HepG2 (cell line): ENCODE measurements around the gene CYP2W1. TPM values are rescaled to one million over a fixed set of nuclear protein-coding genes. Genes with fewer than 3 reads are reported as not detected.

Experiments
- ELF4 ChIP-seq: sonication (generic); formaldehyde crosslinking; IDR thresholded peaks from 2 replicates; pipeline ENCODE4 v1.5.0; 2020; ENCODE audit warnings: missing genetic modification reagents, mild to moderate bottlenecking, moderate library complexity, borderline replicate concordance
- HIVEP1 ChIP-seq: sonication (generic); formaldehyde crosslinking; IDR thresholded peaks from 2 replicates; pipeline ENCODE4 v1.4.0; 2020; ENCODE audit warnings: mild to moderate bottlenecking, missing genetic modification reagents
- NRL ChIP-seq: sonication (generic); formaldehyde crosslinking; IDR thresholded peaks from 2 replicates; pipeline ENCODE4 v1.5.0; 2020; ENCODE audit warnings: missing genetic modification reagents, mild to moderate bottlenecking, moderate library complexity, borderline replicate concordance
- RORA ChIP-seq: sonication (generic); formaldehyde crosslinking; IDR thresholded peaks from 2 replicates; pipeline ENCODE4 v1.5.0; 2020; ENCODE audit warnings: mild to moderate bottlenecking, missing genetic modification reagents, moderate library complexity
- RXRA ChIP-seq: sonication (generic); formaldehyde crosslinking; IDR thresholded peaks from 2 replicates; pipeline ENCODE4 v1.5.1; 2020; ENCODE audit warnings: missing genetic modification reagents
- SALL2 ChIP-seq: sonication (generic); formaldehyde crosslinking; IDR thresholded peaks from 2 replicates; pipeline ENCODE4 v1.8.1; 2023; ENCODE audit warnings: mild to moderate bottlenecking, missing genetic modification reagents, inconsistent platforms
- ZFX ChIP-seq: sonication (generic); formaldehyde crosslinking; IDR thresholded peaks from 2 replicates; pipeline ENCODE4 v1.4.0; 2020; ENCODE audit warnings: mild to moderate bottlenecking, low read depth, missing genetic modification reagents, moderate library complexity
- ZNF274 ChIP-seq: sonication (generic); formaldehyde crosslinking; IDR thresholded peaks from 2 replicates; pipeline ENCODE4 v1.5.1; 2020; ENCODE audit warnings: mild to moderate bottlenecking, missing genetic modification reagents
- ZNF720 ChIP-seq: sonication (generic); formaldehyde crosslinking; IDR thresholded peaks from 2 replicates; pipeline ENCODE4 v1.4.0; 2020; ENCODE audit warnings: missing genetic modification reagents
- polyA plus RNA-seq, 8 experiments: library from polyadenylated mRNA; depleted of rRNA in 3 of 8; stranded (reverse) in 7 of 8; unstranded in 1 of 8; fragments of >200 nt; fragmentation: Illumina TruSeq in 4 of 8; extraction: Trizol in 4 of 8; gene quantifications; 2 replicates each; pipeline versions ENCODE4 v1.2.1 to v1.2.3, GENCODE V29; 2011 to 2016; ENCODE audit warnings: low read depth in 4 of 8, missing spikeins in 1 of 8, mixed read lengths in 1 of 8; ENCODE audit not compliant: insufficient read depth in 1 of 8
- total RNA-seq, 5 experiments: library from RNA; depleted of rRNA; stranded (reverse); fragments of >200 nt; fragmentation: Illumina TruSeq; extraction: Trizol; gene quantifications; 2 replicates each; pipeline ENCODE4 v1.2.3, GENCODE V29; 2016; ENCODE audit warnings: low read depth in 1 of 5
- TF ChIP-seq, protein P1 (sequence below): sonication (generic); formaldehyde crosslinking; IDR thresholded peaks from 2 replicates; pipeline ENCODE4 v1.5.1; 2020; ENCODE audit warnings: mild to moderate bottlenecking, missing genetic modification reagents, moderate library complexity
- TF ChIP-seq, protein P2 (sequence below): sonication (generic); formaldehyde crosslinking; IDR thresholded peaks from 2 replicates; pipeline ENCODE4 v1.9.0; 2022; ENCODE audit warnings: missing genetic modification reagents, mild to moderate bottlenecking, borderline replicate concordance
- TF ChIP-seq, protein P3 (sequence below): sonication (generic); formaldehyde crosslinking; IDR thresholded peaks from 2 replicates; pipeline ENCODE4 v1.4.0; 2020; ENCODE audit warnings: missing genetic modification reagents, borderline replicate concordance
- TF ChIP-seq, protein P4 (sequence below): IDR thresholded peaks from 2 replicates; pipeline ENCODE4 v1.6.1; 2016; ENCODE audit warnings: low read depth
- TF ChIP-seq, protein P5 (sequence below): sonication (generic); formaldehyde crosslinking; IDR thresholded peaks from 2 replicates; pipeline ENCODE4 v1.4.0; 2020; ENCODE audit warnings: missing genetic modification reagents

CYP2W1 gene
- total and polyA plus RNA-seq, 2 of the 13 experiments (the other 11 are each of a cell fraction or from before 2014, with no cell fraction given): 19.5 to 31.7 TPM

DNA sequence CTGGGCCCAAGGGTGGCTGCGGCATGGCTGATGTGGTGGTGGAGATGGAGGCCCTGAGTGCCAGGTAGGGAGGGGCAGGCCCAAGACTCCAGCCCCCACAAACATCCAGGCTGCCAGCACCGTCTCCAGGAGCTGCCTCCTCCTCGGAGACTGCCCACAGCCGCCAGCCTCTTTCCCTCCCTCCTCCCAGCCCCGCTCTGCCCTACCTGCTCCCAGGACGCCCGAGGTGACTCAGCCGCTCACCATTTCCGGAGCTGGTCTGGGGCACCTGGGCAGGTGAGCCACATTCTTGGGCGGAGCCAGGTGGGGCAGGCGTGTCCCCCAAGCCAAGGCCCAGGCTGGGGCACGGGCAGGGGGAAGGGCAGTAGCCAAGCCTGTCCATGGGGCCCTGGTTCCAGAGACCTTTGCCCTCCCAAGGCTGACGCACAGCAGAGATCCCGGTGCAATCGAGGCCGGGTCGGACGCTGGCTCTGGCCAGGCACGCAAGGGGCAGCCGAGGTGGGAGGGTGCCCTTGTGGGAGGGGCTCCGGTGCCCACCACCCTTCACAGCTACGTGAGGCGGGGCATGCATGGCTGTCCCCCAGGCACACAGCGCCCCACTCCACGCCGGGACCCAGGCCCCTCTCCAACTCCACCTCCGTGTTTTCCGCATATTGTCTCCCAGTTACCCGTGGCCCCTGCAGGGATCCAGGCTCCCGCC, 37.3 kb upstream of the CYP2W1 start (continued):
- TF ChIP-seq RORA (CRISPR knock-in tag): no peak
- TF ChIP-seq, protein P1, sequence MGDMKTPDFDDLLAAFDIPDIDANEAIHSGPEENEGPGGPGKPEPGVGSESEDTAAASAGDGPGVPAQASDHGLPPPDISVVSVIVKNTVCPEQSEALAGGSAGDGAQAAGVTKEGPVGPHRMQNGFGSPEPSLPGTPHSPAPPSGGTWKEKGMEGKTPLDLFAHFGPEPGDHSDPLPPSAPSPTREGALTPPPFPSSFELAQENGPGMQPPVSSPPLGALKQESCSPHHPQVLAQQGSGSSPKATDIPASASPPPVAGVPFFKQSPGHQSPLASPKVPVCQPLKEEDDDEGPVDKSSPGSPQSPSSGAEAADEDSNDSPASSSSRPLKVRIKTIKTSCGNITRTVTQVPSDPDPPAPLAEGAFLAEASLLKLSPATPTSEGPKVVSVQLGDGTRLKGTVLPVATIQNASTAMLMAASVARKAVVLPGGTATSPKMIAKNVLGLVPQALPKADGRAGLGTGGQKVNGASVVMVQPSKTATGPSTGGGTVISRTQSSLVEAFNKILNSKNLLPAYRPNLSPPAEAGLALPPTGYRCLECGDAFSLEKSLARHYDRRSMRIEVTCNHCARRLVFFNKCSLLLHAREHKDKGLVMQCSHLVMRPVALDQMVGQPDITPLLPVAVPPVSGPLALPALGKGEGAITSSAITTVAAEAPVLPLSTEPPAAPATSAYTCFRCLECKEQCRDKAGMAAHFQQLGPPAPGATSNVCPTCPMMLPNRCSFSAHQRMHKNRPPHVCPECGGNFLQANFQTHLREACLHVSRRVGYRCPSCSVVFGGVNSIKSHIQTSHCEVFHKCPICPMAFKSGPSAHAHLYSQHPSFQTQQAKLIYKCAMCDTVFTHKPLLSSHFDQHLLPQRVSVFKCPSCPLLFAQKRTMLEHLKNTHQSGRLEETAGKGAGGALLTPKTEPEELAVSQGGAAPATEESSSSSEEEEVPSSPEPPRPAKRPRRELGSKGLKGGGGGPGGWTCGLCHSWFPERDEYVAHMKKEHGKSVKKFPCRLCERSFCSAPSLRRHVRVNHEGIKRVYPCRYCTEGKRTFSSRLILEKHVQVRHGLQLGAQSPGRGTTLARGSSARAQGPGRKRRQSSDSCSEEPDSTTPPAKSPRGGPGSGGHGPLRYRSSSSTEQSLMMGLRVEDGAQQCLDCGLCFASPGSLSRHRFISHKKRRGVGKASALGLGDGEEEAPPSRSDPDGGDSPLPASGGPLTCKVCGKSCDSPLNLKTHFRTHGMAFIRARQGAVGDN (CRISPR knock-in tag): peak; percentile 84
- TF ChIP-seq, protein P2, sequence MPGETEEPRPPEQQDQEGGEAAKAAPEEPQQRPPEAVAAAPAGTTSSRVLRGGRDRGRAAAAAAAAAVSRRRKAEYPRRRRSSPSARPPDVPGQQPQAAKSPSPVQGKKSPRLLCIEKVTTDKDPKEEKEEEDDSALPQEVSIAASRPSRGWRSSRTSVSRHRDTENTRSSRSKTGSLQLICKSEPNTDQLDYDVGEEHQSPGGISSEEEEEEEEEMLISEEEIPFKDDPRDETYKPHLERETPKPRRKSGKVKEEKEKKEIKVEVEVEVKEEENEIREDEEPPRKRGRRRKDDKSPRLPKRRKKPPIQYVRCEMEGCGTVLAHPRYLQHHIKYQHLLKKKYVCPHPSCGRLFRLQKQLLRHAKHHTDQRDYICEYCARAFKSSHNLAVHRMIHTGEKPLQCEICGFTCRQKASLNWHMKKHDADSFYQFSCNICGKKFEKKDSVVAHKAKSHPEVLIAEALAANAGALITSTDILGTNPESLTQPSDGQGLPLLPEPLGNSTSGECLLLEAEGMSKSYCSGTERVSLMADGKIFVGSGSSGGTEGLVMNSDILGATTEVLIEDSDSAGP (CRISPR knock-in tag): peak; percentile 67; the same call in 1 of the 2 replicates
- no peak for TF ChIP-seq HIVEP1 (CRISPR knock-in tag)
- TF ChIP-seq RXRA: peak; percentile 69
- TF ChIP-seq, protein P3, sequence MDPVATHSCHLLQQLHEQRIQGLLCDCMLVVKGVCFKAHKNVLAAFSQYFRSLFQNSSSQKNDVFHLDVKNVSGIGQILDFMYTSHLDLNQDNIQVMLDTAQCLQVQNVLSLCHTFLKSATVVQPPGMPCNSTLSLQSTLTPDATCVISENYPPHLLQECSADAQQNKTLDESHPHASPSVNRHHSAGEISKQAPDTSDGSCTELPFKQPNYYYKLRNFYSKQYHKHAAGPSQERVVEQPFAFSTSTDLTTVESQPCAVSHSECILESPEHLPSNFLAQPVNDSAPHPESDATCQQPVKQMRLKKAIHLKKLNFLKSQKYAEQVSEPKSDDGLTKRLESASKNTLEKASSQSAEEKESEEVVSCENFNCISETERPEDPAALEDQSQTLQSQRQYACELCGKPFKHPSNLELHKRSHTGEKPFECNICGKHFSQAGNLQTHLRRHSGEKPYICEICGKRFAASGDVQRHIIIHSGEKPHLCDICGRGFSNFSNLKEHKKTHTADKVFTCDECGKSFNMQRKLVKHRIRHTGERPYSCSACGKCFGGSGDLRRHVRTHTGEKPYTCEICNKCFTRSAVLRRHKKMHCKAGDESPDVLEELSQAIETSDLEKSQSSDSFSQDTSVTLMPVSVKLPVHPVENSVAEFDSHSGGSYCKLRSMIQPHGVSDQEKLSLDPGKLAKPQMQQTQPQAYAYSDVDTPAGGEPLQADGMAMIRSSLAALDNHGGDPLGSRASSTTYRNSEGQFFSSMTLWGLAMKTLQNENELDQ (CRISPR knock-in tag): no peak
- TF ChIP-seq ELF4 (CRISPR knock-in tag): no peak
- no peak for TF ChIP-seq ZNF720 (CRISPR knock-in tag)
- peak; percentile 43; the same call in 1 of the 2 replicates for TF ChIP-seq ZFX (CRISPR knock-in tag)
- TF ChIP-seq, protein P4, sequence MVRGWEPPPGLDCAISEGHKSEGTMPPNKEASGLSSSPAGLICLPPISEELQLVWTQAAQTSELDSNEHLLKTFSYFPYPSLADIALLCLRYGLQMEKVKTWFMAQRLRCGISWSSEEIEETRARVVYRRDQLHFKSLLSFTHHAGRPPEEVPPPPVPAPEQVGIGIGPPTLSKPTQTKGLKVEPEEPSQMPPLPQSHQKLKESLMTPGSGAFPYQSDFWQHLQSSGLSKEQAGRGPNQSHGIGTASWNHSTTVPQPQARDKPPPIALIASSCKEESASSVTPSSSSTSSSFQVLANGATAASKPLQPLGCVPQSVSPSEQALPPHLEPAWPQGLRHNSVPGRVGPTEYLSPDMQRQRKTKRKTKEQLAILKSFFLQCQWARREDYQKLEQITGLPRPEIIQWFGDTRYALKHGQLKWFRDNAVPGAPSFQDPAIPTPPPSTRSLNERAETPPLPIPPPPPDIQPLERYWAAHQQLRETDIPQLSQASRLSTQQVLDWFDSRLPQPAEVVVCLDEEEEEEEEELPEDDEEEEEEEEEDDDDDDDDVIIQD (CRISPR knock-in tag): no peak
- TF ChIP-seq ZNF274 (CRISPR knock-in tag): 0 out of 2 replicates have a peak, but pooled peaks have one; percentile 28
- TF ChIP-seq, protein P5, sequence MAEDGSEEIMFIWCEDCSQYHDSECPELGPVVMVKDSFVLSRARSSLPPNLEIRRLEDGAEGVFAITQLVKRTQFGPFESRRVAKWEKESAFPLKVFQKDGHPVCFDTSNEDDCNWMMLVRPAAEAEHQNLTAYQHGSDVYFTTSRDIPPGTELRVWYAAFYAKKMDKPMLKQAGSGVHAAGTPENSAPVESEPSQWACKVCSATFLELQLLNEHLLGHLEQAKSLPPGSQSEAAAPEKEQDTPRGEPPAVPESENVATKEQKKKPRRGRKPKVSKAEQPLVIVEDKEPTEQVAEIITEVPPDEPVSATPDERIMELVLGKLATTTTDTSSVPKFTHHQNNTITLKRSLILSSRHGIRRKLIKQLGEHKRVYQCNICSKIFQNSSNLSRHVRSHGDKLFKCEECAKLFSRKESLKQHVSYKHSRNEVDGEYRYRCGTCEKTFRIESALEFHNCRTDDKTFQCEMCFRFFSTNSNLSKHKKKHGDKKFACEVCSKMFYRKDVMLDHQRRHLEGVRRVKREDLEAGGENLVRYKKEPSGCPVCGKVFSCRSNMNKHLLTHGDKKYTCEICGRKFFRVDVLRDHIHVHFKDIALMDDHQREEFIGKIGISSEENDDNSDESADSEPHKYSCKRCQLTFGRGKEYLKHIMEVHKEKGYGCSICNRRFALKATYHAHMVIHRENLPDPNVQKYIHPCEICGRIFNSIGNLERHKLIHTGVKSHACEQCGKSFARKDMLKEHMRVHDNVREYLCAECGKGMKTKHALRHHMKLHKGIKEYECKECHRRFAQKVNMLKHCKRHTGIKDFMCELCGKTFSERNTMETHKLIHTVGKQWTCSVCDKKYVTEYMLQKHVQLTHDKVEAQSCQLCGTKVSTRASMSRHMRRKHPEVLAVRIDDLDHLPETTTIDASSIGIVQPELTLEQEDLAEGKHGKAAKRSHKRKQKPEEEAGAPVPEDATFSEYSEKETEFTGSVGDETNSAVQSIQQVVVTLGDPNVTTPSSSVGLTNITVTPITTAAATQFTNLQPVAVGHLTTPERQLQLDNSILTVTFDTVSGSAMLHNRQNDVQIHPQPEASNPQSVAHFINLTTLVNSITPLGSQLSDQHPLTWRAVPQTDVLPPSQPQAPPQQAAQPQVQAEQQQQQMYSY (CRISPR knock-in tag): peak; percentile 96
- TF ChIP-seq SALL2: no peak
- peak; percentile 13; the same call in 1 of the 2 replicates for TF ChIP-seq NRL (CRISPR knock-in tag)
